Measurements from ENCODE around the gene ATG3.
A peak's percentile ranks its signal among the peaks of the same experiment; 100 is the strongest.
"Not testable (repeated sequence)": the region's sequence is repeated elsewhere in the genome, so short reads cannot be mapped to it uniquely, and the experiment has no call there.

Gene ATG3

GRCh38 chr3:112560721-112561483 is 860 bp downstream of the ATG3 start:
- peak; percentile 72 for DNase-seq

GRCh38 chr3:112560307-112560706 is 1.5 kb downstream of the ATG3 start:
- DNase-seq, result no peak

GRCh38 chr3:112557976-112558375 is 3.8 kb downstream of the ATG3 start:
- DNase-seq, result no peak

- no peak for DNase-seq
Measured at GRCh38 chr3:112555535-112556170, 6.1 kb downstream of the ATG3 start.

GRCh38 chr3:112550859-112551258 is 10.9 kb downstream of the ATG3 start:
- DNase-seq, result no peak

- no peak for DNase-seq
Measured at GRCh38 chr3:112546216-112546759, 15.5 kb downstream of the ATG3 start.

GRCh38 chr3:112539825-112540650 is 21.7 kb downstream of the ATG3 start:
- DNase-seq, result no peak

GRCh38 chr3:112531358-112531781 is 30.4 kb downstream of the ATG3 start:
- no peak for DNase-seq

GRCh38 chr3:112530573-112530972 is 31.2 kb downstream of the ATG3 start:
- DNase-seq, result no peak

GRCh38 chr3:112524127-112524526 is 37.6 kb downstream of the ATG3 start:
- not testable (repeated sequence) for DNase-seq

- DNase-seq, result no peak
Measured at GRCh38 chr3:112519424-112520001, 42.2 kb downstream of the ATG3 start.

GRCh38 chr3:112518970-112519369 is 42.8 kb downstream of the ATG3 start:
- not testable (repeated sequence) for DNase-seq

GRCh38 chr3:112514527-112515128 is 47.1 kb downstream of the ATG3 start:
- no peak for DNase-seq

GRCh38 chr3:112512320-112512719 is 49.4 kb downstream of the ATG3 start:
- no peak for DNase-seq

GRCh38 chr3:112508860-112509259 is 52.9 kb downstream of the ATG3 start:
- DNase-seq, result no peak

GRCh38 chr3:112508261-112508660 is 53.5 kb downstream of the ATG3 start:
- no peak for DNase-seq

- DNase-seq, result no peak
Measured at GRCh38 chr3:112505907-112506306, 55.9 kb downstream of the ATG3 start.

- DNase-seq, result no peak
Measured at GRCh38 chr3:112504123-112504522, 57.6 kb downstream of the ATG3 start.

- DNase-seq, result no peak
Measured at GRCh38 chr3:112503304-112503972, 58.3 kb downstream of the ATG3 start.

- DNase-seq, result no peak
Measured at GRCh38 chr3:112500621-112501020, 61.1 kb downstream of the ATG3 start.

GRCh38 chr3:112498914-112499711 is 62.6 kb downstream of the ATG3 start, which contains the start of gene BTLA:
TSS of gene BTLA (minus strand) at chr3:112499472. CDS start at chr3:112499358, 114 bp downstream.
- DNase-seq, result no peak

Measured in activated naive CD4-positive, alpha-beta T cell treated with Interleukin-2 at 50 U/mL for 16 hours (primary cell).